HepG2 (cell line): Measurements from ENCODE around the gene GRIN3A. TPM values are rescaled to one million over a fixed set of nuclear protein-coding genes. Genes with fewer than 3 reads are reported as not detected.

Experiments used
- CC2D1A ChIP-seq: sonication (generic); formaldehyde crosslinking; IDR thresholded peaks from 2 replicates; pipeline ENCODE4 v1.8.1; 2023; ENCODE audit warnings: mild to moderate bottlenecking, missing genetic modification reagents
- ISX ChIP-seq: sonication (generic); formaldehyde crosslinking; conservative IDR thresholded peaks from 2 replicates; pipeline ENCODE4 v1.5.0; 2020; ENCODE audit warnings: missing genetic modification reagents
- KDM5A ChIP-seq: fragments of 200-600 bp; sonication (generic); IDR thresholded peaks from 2 replicates; pipeline ENCODE4 v1.7.0; 2018; ENCODE audit warnings: antibody characterized with exemption, mild to moderate bottlenecking, low read length, borderline replicate concordance
- MXI1 ChIP-seq: IDR thresholded peaks from 3 replicates; pipeline ENCODE4 v1.6.1; 2012; ENCODE audit warnings: low read depth, low read length, inconsistent platforms, borderline replicate concordance
- NR1H2 ChIP-seq: sonication (generic); formaldehyde crosslinking; IDR thresholded peaks from 2 replicates; pipeline ENCODE4 v1.8.1; 2022; ENCODE audit warnings: low read depth, missing genetic modification reagents, borderline replicate concordance
- RCOR2 ChIP-seq: IDR thresholded peaks from 2 replicates; pipeline ENCODE4 v1.6.1; 2016; ENCODE audit warnings: missing biosample characterization, missing genetic modification reagents
- SMAD3 ChIP-seq: sonication (generic); formaldehyde crosslinking; IDR thresholded peaks from 2 replicates; pipeline ENCODE4 v1.4.0; 2020; ENCODE audit warnings: missing genetic modification reagents
- SMYD3 ChIP-seq: sonication (generic); formaldehyde crosslinking; IDR thresholded peaks from 2 replicates; pipeline ENCODE4 v1.8.1; 2023; ENCODE audit warnings: mild to moderate bottlenecking, missing genetic modification reagents
- ZEB1 ChIP-seq: IDR thresholded peaks from 2 replicates; pipeline ENCODE4 v1.6.1; 2012; ENCODE audit warnings: mild to moderate bottlenecking, low read depth, inconsistent platforms; ENCODE audit not compliant: insufficient replicate concordance
- ZNF432 ChIP-seq: sonication (generic); formaldehyde crosslinking; IDR thresholded peaks from 2 replicates; pipeline ENCODE4 v1.5.0; 2020; ENCODE audit warnings: missing genetic modification reagents, mild to moderate bottlenecking, borderline replicate concordance
- ZNF75D ChIP-seq: sonication (generic); formaldehyde crosslinking; IDR thresholded peaks from 2 replicates; pipeline ENCODE4 v1.8.1; 2023; ENCODE audit warnings: missing genetic modification reagents, mild to moderate bottlenecking, borderline replicate concordance
- ZNF839 ChIP-seq: sonication (generic); formaldehyde crosslinking; IDR thresholded peaks from 2 replicates; pipeline ENCODE4 v1.4.0; 2020; ENCODE audit warnings: missing genetic modification reagents, mild to moderate bottlenecking, borderline replicate concordance
- ZSCAN20 ChIP-seq: sonication (generic); formaldehyde crosslinking; IDR thresholded peaks from 2 replicates; pipeline ENCODE4 v1.4.0; 2020; ENCODE audit warnings: missing genetic modification reagents, mild to moderate bottlenecking, borderline replicate concordance
- ZZZ3 ChIP-seq: sonication (generic); formaldehyde crosslinking; IDR thresholded peaks from 2 replicates; pipeline ENCODE4 v1.4.0; 2020; ENCODE audit warnings: missing genetic modification reagents, mild to moderate bottlenecking, borderline replicate concordance
- polyA plus RNA-seq, 8 experiments: library from polyadenylated mRNA; depleted of rRNA in 3 of 8; stranded (reverse) in 7 of 8; unstranded in 1 of 8; fragments of >200 nt; fragmentation: Illumina TruSeq in 4 of 8; extraction: Trizol in 4 of 8; gene quantifications; 2 replicates each; pipeline versions ENCODE4 v1.2.1 to v1.2.3, GENCODE V29; 2011 to 2016; ENCODE audit warnings: low read depth in 4 of 8, missing spikeins in 1 of 8, mixed read lengths in 1 of 8; ENCODE audit not compliant: insufficient read depth in 1 of 8
- total RNA-seq, 5 experiments: library from RNA; depleted of rRNA; stranded (reverse); fragments of >200 nt; fragmentation: Illumina TruSeq; extraction: Trizol; gene quantifications; 2 replicates each; pipeline ENCODE4 v1.2.3, GENCODE V29; 2016; ENCODE audit warnings: low read depth in 1 of 5
- TF ChIP-seq, protein P1 (sequence below): IDR thresholded peaks from 2 replicates; pipeline ENCODE4 v1.6.1; 2012; ENCODE audit warnings: inconsistent platforms
- TF ChIP-seq, protein P2 (sequence below): sonication (generic); formaldehyde crosslinking; IDR thresholded peaks from 2 replicates; pipeline ENCODE4 v1.8.0; 2022; ENCODE audit warnings: mild to moderate bottlenecking, missing genetic modification reagents; ENCODE audit not compliant: insufficient replicate concordance
- TF ChIP-seq, protein P3 (sequence below): sonication (generic); formaldehyde crosslinking; IDR thresholded peaks from 2 replicates; pipeline ENCODE4 v1.4.0; 2020; ENCODE audit warnings: missing genetic modification reagents
- TF ChIP-seq, protein P4 (sequence below): sonication (generic); formaldehyde crosslinking; IDR thresholded peaks from 2 replicates; pipeline ENCODE4 v1.8.1; 2023; ENCODE audit warnings: mild to moderate bottlenecking, moderate library complexity, missing genetic modification reagents
- TF ChIP-seq, protein P5 (sequence below): sonication (generic); formaldehyde crosslinking; IDR thresholded peaks from 2 replicates; pipeline ENCODE4 v1.4.0; 2020; ENCODE audit warnings: missing genetic modification reagents, mild to moderate bottlenecking, borderline replicate concordance

Gene GRIN3A
- total and polyA plus RNA-seq, 2 of the 13 experiments (the other 11 are each of a cell fraction or from before 2014, with no cell fraction given) = not detected

DNA sequence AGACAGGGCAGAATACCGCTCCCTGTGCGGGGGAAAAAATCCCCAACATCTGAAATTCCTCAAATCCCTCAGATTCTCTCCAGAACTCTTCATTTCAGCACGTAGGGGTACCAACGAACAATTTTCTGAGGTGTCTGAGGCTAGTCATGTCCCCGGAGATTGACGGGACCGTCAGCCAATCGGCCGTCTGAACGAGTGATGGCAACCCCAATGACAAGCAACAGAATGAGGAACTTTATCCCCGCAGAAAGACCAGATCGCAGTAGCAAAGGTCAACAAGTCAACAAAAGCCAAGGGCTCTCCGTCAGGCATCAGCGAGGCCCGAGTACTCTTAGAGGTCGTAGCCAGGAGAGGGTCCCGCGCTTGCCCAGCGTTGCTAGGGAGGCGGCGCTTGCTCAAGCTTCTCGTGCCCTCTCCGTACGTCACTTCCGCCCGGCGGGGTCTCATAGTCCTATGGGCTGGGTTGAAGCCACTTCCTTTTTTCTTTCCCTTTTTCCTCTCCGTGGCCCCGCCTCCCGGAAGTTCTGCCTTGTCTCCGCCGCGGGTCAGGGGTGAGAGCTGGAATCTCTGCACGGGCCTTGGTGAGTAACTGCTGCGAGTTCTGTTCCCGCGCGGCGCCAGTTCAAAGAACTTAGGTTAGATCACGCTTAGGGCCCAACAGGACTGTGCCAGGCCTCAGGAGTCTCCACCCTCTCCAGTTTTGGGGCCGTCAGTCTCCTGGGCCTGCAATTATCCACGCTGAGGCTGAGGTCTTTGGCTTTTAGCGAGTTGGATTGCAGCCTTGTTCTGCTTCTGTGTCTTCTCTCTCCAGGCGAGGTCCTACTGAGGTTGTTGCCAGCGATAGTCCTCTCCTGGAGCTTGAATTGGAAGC lies 204.9 kb downstream of the GRIN3A start, which contains the start of gene RNF20 (continued):
- TF ChIP-seq, protein P1, sequence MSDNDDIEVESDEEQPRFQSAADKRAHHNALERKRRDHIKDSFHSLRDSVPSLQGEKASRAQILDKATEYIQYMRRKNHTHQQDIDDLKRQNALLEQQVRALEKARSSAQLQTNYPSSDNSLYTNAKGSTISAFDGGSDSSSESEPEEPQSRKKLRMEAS = peak; percentile 48; the same call in 1 of the 2 replicates
- TF ChIP-seq ZNF839 (CRISPR knock-in tag) (no peak), NR1H2 (CRISPR knock-in tag) (no peak), ZZZ3 (CRISPR knock-in tag) (no peak), ZNF432 (no peak), RCOR2 (CRISPR knock-in tag) (no peak), ZNF75D (CRISPR knock-in tag) (no peak), KDM5A (peak; percentile 73; the same call in 1 of the 2 replicates), ZSCAN20 (CRISPR knock-in tag) (no peak), MXI1 (peak; percentile 71; the same call in 1 of the 3 replicates), SMYD3 (CRISPR knock-in tag) (0 out of 2 replicates have a peak, but pooled peaks have one; percentile 72), CC2D1A (CRISPR knock-in tag) (no peak), ISX (CRISPR knock-in tag) (no peak), ZEB1 (no peak), SMAD3 (CRISPR knock-in tag) (no peak; the same call in none of the 2 replicates)
- TF ChIP-seq, protein P2, sequence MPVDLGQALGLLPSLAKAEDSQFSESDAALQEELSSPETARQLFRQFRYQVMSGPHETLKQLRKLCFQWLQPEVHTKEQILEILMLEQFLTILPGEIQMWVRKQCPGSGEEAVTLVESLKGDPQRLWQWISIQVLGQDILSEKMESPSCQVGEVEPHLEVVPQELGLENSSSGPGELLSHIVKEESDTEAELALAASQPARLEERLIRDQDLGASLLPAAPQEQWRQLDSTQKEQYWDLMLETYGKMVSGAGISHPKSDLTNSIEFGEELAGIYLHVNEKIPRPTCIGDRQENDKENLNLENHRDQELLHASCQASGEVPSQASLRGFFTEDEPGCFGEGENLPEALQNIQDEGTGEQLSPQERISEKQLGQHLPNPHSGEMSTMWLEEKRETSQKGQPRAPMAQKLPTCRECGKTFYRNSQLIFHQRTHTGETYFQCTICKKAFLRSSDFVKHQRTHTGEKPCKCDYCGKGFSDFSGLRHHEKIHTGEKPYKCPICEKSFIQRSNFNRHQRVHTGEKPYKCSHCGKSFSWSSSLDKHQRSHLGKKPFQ = no peak
- TF ChIP-seq, protein P3, sequence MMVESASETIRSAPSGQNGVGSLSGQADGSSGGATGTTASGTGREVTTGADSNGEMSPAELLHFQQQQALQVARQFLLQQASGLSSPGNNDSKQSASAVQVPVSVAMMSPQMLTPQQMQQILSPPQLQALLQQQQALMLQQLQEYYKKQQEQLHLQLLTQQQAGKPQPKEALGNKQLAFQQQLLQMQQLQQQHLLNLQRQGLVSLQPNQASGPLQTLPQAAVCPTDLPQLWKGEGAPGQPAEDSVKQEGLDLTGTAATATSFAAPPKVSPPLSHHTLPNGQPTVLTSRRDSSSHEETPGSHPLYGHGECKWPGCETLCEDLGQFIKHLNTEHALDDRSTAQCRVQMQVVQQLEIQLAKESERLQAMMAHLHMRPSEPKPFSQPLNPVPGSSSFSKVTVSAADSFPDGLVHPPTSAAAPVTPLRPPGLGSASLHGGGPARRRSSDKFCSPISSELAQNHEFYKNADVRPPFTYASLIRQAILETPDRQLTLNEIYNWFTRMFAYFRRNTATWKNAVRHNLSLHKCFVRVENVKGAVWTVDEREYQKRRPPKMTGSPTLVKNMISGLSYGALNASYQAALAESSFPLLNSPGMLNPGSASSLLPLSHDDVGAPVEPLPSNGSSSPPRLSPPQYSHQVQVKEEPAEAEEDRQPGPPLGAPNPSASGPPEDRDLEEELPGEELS = no peak
- TF ChIP-seq, protein P4, sequence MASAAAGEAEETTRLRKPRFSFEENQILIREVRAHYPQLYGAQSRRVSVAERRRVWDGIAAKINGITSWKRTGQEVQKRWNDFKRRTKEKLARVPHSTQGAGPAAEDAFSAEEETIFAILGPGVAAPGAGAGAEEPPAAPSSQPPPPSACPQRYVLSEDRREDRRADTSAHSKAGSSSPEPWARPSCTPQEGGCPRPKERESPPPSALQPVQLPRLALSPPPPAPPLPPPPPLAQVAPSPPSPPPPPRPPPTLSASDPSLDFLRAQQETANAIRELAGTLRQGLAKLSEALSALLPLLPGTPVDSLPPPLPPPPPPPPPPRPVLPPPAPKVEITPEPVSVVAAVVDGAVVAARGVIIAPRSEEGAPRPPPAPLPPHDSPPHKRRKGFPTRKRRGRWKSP (CRISPR knock-in tag) = peak; percentile 79; the same call in 1 of the 2 replicates
- TF ChIP-seq, protein P5, sequence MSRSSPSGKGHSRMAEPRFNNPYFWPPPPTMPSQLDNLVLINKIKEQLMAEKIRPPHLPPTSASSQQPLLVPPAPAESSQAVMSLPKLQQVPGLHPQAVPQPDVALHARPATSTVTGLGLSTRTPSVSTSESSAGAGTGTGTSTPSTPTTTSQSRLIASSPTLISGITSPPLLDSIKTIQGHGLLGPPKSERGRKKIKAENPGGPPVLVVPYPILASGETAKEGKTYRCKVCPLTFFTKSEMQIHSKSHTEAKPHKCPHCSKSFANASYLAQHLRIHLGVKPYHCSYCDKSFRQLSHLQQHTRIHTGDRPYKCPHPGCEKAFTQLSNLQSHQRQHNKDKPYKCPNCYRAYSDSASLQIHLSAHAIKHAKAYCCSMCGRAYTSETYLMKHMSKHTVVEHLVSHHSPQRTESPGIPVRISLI (CRISPR knock-in tag) = 0 out of 2 replicates have a peak, but pooled peaks have one; percentile 14
